Fibroblast of pulmonary artery (primary cell): ENCODE data around the gene TMC4.
"Not testable (repeated sequence)": the region's sequence is repeated elsewhere in the genome, so short reads cannot be mapped to it uniquely, and the experiment has no call there.

ENCODE experiments used
- DNase-seq: peaks from one replicate; pipeline ENCODE4 v3.0.0-alpha.2; 2010; ENCODE audit warnings: low read depth
- H3K4me3 ChIP-seq: replicated peaks from 2 replicates; pipeline ENCODE4 v1.5.1; 2011; ENCODE audit warnings: low read depth, mild to moderate bottlenecking, control low read depth, low read length, moderate library complexity
- CTCF ChIP-seq: IDR thresholded peaks from 2 replicates; pipeline ENCODE4 v1.5.1; 2011; ENCODE audit warnings: mild to moderate bottlenecking, control low read depth, low read length, inconsistent platforms; ENCODE audit errors: missing control alignments

The TMC4 gene

GRCh38 chr19:54183431-54183830 lies 10.5 kb upstream of the TMC4 start:
- H3K4me3 ChIP-seq: no peak overlapping the region
- no peak for DNase-seq
- no peak for TF ChIP-seq CTCF

DNA sequence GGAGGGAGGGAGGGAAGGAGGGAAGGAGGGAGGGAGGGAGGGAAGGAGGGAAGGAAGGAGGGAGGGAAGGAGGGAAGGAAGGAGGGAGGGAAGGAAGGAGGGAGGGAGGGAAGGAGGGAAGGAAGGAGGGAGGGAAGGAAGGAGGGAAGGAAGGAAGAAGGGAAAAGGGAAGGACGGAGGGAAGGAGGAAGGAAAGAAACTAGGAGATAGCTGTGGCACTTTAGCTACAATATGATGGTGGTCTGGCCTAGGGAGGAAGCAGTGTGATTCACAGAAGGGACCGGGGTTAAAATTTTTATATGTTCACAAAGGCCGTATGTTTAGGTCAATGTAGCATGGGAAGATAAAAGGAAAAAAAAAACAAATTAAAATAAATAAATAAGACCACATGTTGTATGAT lies 8.9 kb upstream of the TMC4 start:
- not testable (repeated sequence) for H3K4me3 ChIP-seq, DNase-seq

DNA sequence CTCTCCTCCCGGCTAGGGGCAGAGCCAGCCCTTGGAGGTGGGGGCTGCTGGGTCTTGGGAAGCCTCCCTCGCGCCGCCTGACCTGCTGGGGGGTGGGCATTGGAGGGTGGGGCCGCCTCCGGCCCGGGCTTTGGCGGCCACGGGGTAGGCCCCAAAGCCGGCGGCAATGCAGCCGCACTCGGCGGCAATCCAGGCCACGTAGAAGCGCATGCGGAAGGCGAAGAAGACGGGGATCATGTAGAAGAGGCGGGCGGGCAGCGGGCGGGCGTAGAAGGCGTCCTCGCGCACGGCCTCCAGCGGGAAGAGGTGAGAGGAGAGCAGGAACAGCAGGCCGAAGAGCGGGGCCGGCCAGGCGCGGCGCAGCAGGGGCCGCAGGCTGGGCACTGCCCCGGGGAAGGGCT lies 7.7 kb upstream of the TMC4 start:
- H3K4me3 ChIP-seq: no peak overlapping the region
- DNase-seq: no peak
- TF ChIP-seq CTCF: no peak

- DNase-seq: peak; percentile 72
- no peak overlapping the region for H3K4me3 ChIP-seq
- peak; percentile 48 for TF ChIP-seq CTCF
Measured at GRCh38 chr19:54179921-54180461, 7.0 kb upstream of the TMC4 start.

GRCh38 chr19:54179262-54179852 lies 6.4 kb upstream of the TMC4 start:
- TF ChIP-seq CTCF: no peak
- no peak for DNase-seq
- H3K4me3 ChIP-seq: no peak overlapping the region

- no peak for TF ChIP-seq CTCF
- no peak overlapping the region for H3K4me3 ChIP-seq
- no peak for DNase-seq
Measured at GRCh38 chr19:54178581-54179261, 5.8 kb upstream of the TMC4 start.

DNA sequence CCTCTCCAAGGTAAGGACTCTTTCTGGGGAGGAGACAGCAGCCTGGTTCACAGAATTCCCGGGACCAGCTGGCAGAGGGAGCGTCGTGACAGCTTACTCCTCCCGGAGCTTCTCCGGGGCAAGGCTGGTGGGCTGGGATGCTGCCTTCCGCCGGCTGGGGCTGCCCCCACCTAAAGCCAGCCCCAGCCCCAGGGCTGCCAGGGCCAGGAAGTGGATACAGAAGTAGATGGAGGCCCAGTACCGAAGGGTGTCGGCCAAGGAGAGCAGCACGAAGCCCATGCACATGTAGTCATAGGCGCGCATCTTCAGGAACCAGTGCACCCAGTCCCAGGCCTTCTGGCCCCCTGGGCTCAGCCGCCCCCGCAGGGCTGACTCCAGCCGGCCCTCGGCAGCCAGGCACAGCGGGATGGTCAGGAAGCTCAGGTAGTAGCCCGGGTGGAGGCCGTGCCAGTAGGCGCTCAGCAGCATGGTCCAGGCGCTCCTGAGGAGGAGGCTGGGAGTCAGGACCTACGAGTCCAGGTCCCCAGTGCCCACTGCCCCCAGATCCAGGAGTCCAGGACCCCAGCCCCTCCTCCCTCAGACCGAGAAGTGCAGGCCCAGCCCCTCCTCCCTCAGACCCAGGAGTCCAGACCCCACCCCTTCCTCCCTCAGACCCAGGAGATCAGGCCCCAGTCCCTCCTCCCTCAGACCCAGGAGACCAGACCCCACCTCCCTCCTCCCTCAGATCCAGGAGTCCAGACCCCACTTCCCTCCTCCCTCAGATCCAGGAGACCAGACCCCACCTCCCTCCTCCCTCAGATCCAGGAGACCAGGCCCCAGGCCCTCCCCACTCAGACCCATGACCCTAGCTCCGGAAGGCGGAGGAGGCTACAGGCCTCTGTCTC lies 1.2 kb upstream of the TMC4 start:
- H3K4me3 ChIP-seq: no peak overlapping the region
- no peak for DNase-seq
- no peak for TF ChIP-seq CTCF
